HepG2 (cell line): ENCODE results near the gene CPPED1. TPM values are rescaled to one million over a fixed set of nuclear protein-coding genes. Genes with fewer than 3 reads are reported as not detected.

ENCODE experiments used
- DDIT3 ChIP-seq: sonication (generic); formaldehyde crosslinking; IDR thresholded peaks from 2 replicates; pipeline ENCODE4 v1.4.0; 2020; ENCODE audit warnings: mild to moderate bottlenecking, missing genetic modification reagents
- KLF15 ChIP-seq: sonication (generic); formaldehyde crosslinking; IDR thresholded peaks from 2 replicates; pipeline ENCODE4 v1.8.1; 2023; ENCODE audit warnings: borderline replicate concordance, mild to moderate bottlenecking, inconsistent platforms, missing genetic modification reagents, mixed read lengths
- ZBTB33 ChIP-seq: sonication (generic); formaldehyde crosslinking; IDR thresholded peaks from 2 replicates; pipeline ENCODE4 v1.4.0; 2020; ENCODE audit warnings: missing genetic modification reagents
- ZBTB4 ChIP-seq: sonication (generic); formaldehyde crosslinking; IDR thresholded peaks from 2 replicates; pipeline ENCODE4 v1.4.0; 2020; ENCODE audit warnings: missing genetic modification reagents, mild to moderate bottlenecking, borderline replicate concordance
- ZFY ChIP-seq: sonication (generic); formaldehyde crosslinking; IDR thresholded peaks from 2 replicates; pipeline ENCODE4 v1.4.0; 2020; ENCODE audit warnings: missing genetic modification reagents
- ZNF225 ChIP-seq: sonication (generic); formaldehyde crosslinking; IDR thresholded peaks from 2 replicates; pipeline ENCODE4 v1.4.0; 2020; ENCODE audit warnings: mild to moderate bottlenecking, missing genetic modification reagents
- ZNF44 ChIP-seq: sonication (generic); formaldehyde crosslinking; IDR thresholded peaks from 2 replicates; pipeline ENCODE4 v1.5.1; 2020; ENCODE audit warnings: mild to moderate bottlenecking, missing genetic modification reagents
- ZNF598 ChIP-seq: sonication (generic); formaldehyde crosslinking; IDR thresholded peaks from 2 replicates; pipeline ENCODE4 v1.5.1; 2020; ENCODE audit warnings: mild to moderate bottlenecking, missing genetic modification reagents, borderline replicate concordance
- polyA plus RNA-seq, 8 experiments: library from polyadenylated mRNA; depleted of rRNA in 3 of 8; stranded (reverse) in 7 of 8; unstranded in 1 of 8; fragments of >200 nt; fragmentation: Illumina TruSeq in 4 of 8; extraction: Trizol in 4 of 8; gene quantifications; 2 replicates each; pipeline versions ENCODE4 v1.2.1 to v1.2.3, GENCODE V29; 2011 to 2016; ENCODE audit warnings: low read depth in 4 of 8, missing spikeins in 1 of 8, mixed read lengths in 1 of 8; ENCODE audit not compliant: insufficient read depth in 1 of 8
- total RNA-seq, 5 experiments: library from RNA; depleted of rRNA; stranded (reverse); fragments of >200 nt; fragmentation: Illumina TruSeq; extraction: Trizol; gene quantifications; 2 replicates each; pipeline ENCODE4 v1.2.3, GENCODE V29; 2016; ENCODE audit warnings: low read depth in 1 of 5
- TF ChIP-seq, protein P1 (sequence below): sonication (generic); formaldehyde crosslinking; IDR thresholded peaks from 2 replicates; pipeline ENCODE4 v1.4.0; 2020; ENCODE audit warnings: missing genetic modification reagents
- TF ChIP-seq, protein P2 (sequence below): sonication (generic); formaldehyde crosslinking; IDR thresholded peaks from 2 replicates; pipeline ENCODE4 v1.9.0; 2022; ENCODE audit warnings: missing genetic modification reagents, mild to moderate bottlenecking, borderline replicate concordance
- TF ChIP-seq, protein P3 (sequence below): sonication (generic); formaldehyde crosslinking; IDR thresholded peaks from 2 replicates; pipeline ENCODE4 v1.5.1; 2020; ENCODE audit warnings: mild to moderate bottlenecking, missing genetic modification reagents, moderate library complexity

Gene CPPED1
- total and polyA plus RNA-seq, 2 of the 13 experiments (the other 11 are each of a cell fraction or from before 2014, with no cell fraction given), result 66.6 to 71.3 TPM

- TF ChIP-seq DDIT3 (CRISPR knock-in tag) (no peak), ZNF225 (CRISPR knock-in tag) (0 out of 2 replicates have a peak, but pooled peaks have one; percentile 36), ZNF44 (CRISPR knock-in tag) (no peak), ZBTB4 (CRISPR knock-in tag) (0 out of 2 replicates have a peak, but pooled peaks have one; percentile 27), ZNF598 (no peak), ZFY (CRISPR knock-in tag) (0 out of 2 replicates have a peak, but pooled peaks have one; percentile 23), ZBTB33 (CRISPR knock-in tag) (peak; percentile 93), KLF15 (CRISPR knock-in tag) (no peak)
- TF ChIP-seq, protein P1, sequence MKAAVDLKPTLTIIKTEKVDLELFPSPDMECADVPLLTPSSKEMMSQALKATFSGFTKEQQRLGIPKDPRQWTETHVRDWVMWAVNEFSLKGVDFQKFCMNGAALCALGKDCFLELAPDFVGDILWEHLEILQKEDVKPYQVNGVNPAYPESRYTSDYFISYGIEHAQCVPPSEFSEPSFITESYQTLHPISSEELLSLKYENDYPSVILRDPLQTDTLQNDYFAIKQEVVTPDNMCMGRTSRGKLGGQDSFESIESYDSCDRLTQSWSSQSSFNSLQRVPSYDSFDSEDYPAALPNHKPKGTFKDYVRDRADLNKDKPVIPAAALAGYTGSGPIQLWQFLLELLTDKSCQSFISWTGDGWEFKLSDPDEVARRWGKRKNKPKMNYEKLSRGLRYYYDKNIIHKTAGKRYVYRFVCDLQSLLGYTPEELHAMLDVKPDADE (CRISPR knock-in tag), result no peak
- TF ChIP-seq, protein P2, sequence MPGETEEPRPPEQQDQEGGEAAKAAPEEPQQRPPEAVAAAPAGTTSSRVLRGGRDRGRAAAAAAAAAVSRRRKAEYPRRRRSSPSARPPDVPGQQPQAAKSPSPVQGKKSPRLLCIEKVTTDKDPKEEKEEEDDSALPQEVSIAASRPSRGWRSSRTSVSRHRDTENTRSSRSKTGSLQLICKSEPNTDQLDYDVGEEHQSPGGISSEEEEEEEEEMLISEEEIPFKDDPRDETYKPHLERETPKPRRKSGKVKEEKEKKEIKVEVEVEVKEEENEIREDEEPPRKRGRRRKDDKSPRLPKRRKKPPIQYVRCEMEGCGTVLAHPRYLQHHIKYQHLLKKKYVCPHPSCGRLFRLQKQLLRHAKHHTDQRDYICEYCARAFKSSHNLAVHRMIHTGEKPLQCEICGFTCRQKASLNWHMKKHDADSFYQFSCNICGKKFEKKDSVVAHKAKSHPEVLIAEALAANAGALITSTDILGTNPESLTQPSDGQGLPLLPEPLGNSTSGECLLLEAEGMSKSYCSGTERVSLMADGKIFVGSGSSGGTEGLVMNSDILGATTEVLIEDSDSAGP, result 0 out of 2 replicates have a peak, but pooled peaks have one; percentile 20
- TF ChIP-seq, protein P3, sequence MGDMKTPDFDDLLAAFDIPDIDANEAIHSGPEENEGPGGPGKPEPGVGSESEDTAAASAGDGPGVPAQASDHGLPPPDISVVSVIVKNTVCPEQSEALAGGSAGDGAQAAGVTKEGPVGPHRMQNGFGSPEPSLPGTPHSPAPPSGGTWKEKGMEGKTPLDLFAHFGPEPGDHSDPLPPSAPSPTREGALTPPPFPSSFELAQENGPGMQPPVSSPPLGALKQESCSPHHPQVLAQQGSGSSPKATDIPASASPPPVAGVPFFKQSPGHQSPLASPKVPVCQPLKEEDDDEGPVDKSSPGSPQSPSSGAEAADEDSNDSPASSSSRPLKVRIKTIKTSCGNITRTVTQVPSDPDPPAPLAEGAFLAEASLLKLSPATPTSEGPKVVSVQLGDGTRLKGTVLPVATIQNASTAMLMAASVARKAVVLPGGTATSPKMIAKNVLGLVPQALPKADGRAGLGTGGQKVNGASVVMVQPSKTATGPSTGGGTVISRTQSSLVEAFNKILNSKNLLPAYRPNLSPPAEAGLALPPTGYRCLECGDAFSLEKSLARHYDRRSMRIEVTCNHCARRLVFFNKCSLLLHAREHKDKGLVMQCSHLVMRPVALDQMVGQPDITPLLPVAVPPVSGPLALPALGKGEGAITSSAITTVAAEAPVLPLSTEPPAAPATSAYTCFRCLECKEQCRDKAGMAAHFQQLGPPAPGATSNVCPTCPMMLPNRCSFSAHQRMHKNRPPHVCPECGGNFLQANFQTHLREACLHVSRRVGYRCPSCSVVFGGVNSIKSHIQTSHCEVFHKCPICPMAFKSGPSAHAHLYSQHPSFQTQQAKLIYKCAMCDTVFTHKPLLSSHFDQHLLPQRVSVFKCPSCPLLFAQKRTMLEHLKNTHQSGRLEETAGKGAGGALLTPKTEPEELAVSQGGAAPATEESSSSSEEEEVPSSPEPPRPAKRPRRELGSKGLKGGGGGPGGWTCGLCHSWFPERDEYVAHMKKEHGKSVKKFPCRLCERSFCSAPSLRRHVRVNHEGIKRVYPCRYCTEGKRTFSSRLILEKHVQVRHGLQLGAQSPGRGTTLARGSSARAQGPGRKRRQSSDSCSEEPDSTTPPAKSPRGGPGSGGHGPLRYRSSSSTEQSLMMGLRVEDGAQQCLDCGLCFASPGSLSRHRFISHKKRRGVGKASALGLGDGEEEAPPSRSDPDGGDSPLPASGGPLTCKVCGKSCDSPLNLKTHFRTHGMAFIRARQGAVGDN (CRISPR knock-in tag), result peak; percentile 78
Measured at GRCh38 chr16:12637002-12637401, 166.7 kb downstream of the CPPED1 start (continued).
